ENCODE data around the gene MC1R.

MC1R gene

DNA sequence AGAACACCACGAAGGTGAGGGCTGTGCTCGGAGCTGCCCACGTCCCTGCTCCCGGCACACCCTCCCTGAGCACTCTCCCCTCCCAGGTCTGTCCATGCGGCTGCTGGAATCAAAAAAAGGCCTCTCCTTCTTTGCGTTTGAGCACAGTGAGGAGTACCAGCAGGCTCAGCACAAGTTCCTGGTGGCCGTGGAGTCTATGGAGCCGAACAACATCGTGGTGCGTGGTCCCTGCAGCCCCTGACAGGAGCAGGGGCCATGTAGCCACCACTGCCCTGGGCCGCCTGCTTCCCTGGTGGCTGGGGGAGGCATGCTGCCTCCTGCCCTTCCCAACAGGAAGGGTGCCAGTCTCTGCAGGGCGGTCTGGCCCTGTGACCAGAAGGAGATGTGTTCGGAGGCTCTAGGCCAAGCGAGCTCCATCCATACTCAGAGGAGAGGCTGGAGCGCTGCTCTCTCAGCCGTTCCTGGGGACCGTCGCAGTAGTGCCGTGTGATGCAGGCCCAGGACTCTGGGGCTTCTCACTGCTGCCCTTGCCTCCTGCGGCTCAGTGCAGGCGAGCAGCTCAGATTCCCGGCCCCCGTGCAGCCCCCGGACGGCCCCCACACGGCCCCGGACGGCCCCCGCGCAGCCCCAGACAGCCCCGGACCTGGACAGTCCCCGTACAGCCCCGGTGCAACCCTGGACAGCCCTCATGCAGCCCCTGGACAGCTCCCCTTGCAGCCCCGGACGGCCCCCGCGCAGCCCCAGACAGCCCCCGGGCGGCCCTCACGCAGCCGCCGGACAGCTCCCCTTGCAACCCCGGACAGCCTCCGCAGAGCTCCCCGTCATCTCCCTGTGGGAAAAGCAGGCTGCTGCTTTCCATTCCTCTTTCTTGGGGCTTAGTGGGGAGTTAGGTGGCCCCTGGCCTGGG lies 24.8 kb upstream of the MC1R start:
- Histone ChIP-seq H3K27me3 (ENCODE audit: low read depth, low read length) (no peaks in the 10 kb centered on the region), H2AFZ (ENCODE audit: low read depth, low read length) (no peak overlapping the region), H3K4me3 (ENCODE audit: low read length) (no peak overlapping the region), H4K20me1 (ENCODE audit: insufficient read depth, low read length) (peaks cover 4% of the 10 kb centered on the region; the same call in 1 of the 2 replicates), H3K4me2 (ENCODE audit: low read length) (no peak overlapping the region), H3K9me3 (ENCODE audit: insufficient read depth, low read length) (no peaks in the 10 kb centered on the region), H3K36me3 (replicated peaks; ENCODE audit: low read depth, low read length) (peaks cover 46% of the 10 kb centered on the region), H3K9ac (ENCODE audit: low read length) (no peak overlapping the region), H3K27ac (ENCODE audit: low read length) (no peak overlapping the region), H3K79me2 (ENCODE audit: low read length) (no peaks in the 10 kb centered on the region), H3K4me1 (ENCODE audit: low read length) (no peaks in the 10 kb centered on the region)
- TF ChIP-seq EZH2phosphoT487 (IDR thresholded peaks at IDR 0.05; ENCODE audit: low read depth) = no peak
- TF ChIP-seq, protein P1, sequence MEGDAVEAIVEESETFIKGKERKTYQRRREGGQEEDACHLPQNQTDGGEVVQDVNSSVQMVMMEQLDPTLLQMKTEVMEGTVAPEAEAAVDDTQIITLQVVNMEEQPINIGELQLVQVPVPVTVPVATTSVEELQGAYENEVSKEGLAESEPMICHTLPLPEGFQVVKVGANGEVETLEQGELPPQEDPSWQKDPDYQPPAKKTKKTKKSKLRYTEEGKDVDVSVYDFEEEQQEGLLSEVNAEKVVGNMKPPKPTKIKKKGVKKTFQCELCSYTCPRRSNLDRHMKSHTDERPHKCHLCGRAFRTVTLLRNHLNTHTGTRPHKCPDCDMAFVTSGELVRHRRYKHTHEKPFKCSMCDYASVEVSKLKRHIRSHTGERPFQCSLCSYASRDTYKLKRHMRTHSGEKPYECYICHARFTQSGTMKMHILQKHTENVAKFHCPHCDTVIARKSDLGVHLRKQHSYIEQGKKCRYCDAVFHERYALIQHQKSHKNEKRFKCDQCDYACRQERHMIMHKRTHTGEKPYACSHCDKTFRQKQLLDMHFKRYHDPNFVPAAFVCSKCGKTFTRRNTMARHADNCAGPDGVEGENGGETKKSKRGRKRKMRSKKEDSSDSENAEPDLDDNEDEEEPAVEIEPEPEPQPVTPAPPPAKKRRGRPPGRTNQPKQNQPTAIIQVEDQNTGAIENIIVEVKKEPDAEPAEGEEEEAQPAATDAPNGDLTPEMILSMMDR (IDR thresholded peaks at IDR 0.05; ENCODE audit: low read depth, low read length) = no peak

DNA sequence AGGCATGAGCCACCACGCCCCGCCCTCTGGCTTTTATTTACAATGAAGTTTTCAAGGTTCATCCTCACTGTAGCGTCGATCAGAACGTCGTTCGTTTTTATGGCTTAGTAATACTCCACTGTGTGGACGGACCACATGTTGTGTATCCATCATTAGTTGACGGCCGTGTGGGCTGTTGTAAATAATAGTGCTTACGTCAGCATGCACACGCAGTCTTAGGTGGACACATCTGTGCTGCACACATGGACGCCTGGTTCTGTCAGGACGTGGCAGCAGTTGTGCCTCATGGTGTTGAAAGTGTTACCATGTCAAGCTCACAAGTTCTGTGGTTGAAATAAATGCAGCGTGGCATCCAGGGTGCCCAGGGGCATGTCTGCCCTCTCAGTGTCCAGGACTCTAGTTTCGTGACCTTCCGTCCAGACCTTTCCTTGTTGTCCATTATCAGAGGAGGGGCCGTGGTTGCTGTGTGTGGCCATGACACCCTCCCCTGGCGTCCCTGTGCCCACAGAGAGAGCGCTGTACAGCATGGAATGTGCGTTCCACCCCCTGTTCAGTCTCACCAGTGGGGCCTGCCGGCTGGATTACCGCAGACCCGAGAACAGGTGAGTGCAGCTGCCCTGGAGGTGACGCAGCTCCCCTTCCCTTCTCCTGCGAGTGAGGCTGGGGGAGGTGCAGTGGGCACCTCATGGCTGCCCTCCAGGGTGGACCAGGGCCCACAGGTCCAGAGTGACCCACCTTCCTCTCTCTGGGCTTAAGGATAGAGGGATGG lies 23.0 kb upstream of the MC1R start:
- Histone ChIP-seq H3K9me3 (ENCODE audit: insufficient read depth, low read length) (no peaks in the 10 kb centered on the region), H3K4me1 (ENCODE audit: low read length) (no peaks in the 10 kb centered on the region), H3K27me3 (ENCODE audit: low read depth, low read length) (no peaks in the 10 kb centered on the region), H3K27ac (ENCODE audit: low read length) (no peak overlapping the region), H3K79me2 (ENCODE audit: low read length) (no peaks in the 10 kb centered on the region), H3K4me2 (ENCODE audit: low read length) (no peak overlapping the region), H2AFZ (ENCODE audit: low read depth, low read length) (no peak overlapping the region), H3K4me3 (ENCODE audit: low read length) (no peak overlapping the region), H3K36me3 (replicated peaks; ENCODE audit: low read depth, low read length) (peaks cover 58% of the 10 kb centered on the region), H3K9ac (ENCODE audit: low read length) (no peak overlapping the region), H4K20me1 (ENCODE audit: insufficient read depth, low read length) (peaks cover 4% of the 10 kb centered on the region; the same call in 1 of the 2 replicates)
- no peak for TF ChIP-seq EZH2phosphoT487 (IDR thresholded peaks at IDR 0.05; ENCODE audit: low read depth)
- TF ChIP-seq, protein P1 (IDR thresholded peaks at IDR 0.05; ENCODE audit: low read depth, low read length) = no peak

DNA sequence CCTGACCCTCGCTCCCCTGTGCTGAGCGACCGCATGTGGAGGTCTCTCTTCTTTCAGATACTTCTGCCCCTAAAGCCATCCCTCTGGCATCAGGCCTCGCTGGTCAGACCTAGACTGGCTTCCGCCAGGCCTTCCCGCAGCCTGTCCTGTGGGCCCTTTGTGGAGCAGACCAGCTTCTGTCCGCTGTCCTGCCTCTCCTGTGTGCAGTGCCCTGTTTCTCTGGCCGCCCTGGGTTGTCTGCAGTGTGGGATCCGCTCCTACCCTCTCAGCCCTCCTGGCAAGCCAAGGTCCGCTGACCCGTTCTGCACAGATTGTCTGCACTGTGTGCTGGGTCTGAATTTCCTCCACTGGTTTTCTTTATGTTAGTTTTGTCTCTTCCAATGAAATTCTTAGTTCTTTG lies 21.5 kb upstream of the MC1R start:
- no peaks in the 10 kb centered on the region for H3K79me2 ChIP-seq (ENCODE audit: low read length)
- no peak overlapping the region for H3K4me2 ChIP-seq (ENCODE audit: low read length)
- H3K27me3 ChIP-seq (ENCODE audit: low read depth, low read length) = no peaks in the 10 kb centered on the region
- H3K9me3 ChIP-seq (ENCODE audit: insufficient read depth, low read length) = no peaks in the 10 kb centered on the region
- TF ChIP-seq EZH2phosphoT487 (IDR thresholded peaks at IDR 0.05; ENCODE audit: low read depth) = no peak
- TF ChIP-seq, protein P1 (IDR thresholded peaks at IDR 0.05; ENCODE audit: low read depth, low read length) = no peak
- H3K36me3 ChIP-seq (replicated peaks; ENCODE audit: low read depth, low read length) = peaks cover 53% of the 10 kb centered on the region
- no peak overlapping the region for H3K9ac ChIP-seq (ENCODE audit: low read length)
- H3K4me3 ChIP-seq (ENCODE audit: low read length) = no peak overlapping the region
- peaks cover 4% of the 10 kb centered on the region; the same call in 1 of the 2 replicates for H4K20me1 ChIP-seq (ENCODE audit: insufficient read depth, low read length)
- H3K27ac ChIP-seq (ENCODE audit: low read length) = no peak overlapping the region
- H3K4me1 ChIP-seq (ENCODE audit: low read length) = no peaks in the 10 kb centered on the region
- no peak overlapping the region for H2AFZ ChIP-seq (ENCODE audit: low read depth, low read length)
